Posterior cingulate gyrus (tissue), 11 donors: ENCODE measurements around the gene POLE.
"Not testable (repeated sequence)": the region's sequence is repeated elsewhere in the genome, so short reads cannot be mapped to it uniquely, and the experiment has no call there.

Experiments used
- DNase-seq, 10 donors: peaks; one replicate each; pipeline versions ENCODE4 v3.0.0 to v3.0.0-alpha.2; 2020 to 2021; ENCODE audit warnings: mixed read lengths in 3 of 10
- intact Hi-C: fragments of 100-400 bp; cut with DNase I; formaldehyde crosslinking; loops from one replicate; pipeline ENCODE4 v1.15.1; 2023

The POLE gene

DNA sequence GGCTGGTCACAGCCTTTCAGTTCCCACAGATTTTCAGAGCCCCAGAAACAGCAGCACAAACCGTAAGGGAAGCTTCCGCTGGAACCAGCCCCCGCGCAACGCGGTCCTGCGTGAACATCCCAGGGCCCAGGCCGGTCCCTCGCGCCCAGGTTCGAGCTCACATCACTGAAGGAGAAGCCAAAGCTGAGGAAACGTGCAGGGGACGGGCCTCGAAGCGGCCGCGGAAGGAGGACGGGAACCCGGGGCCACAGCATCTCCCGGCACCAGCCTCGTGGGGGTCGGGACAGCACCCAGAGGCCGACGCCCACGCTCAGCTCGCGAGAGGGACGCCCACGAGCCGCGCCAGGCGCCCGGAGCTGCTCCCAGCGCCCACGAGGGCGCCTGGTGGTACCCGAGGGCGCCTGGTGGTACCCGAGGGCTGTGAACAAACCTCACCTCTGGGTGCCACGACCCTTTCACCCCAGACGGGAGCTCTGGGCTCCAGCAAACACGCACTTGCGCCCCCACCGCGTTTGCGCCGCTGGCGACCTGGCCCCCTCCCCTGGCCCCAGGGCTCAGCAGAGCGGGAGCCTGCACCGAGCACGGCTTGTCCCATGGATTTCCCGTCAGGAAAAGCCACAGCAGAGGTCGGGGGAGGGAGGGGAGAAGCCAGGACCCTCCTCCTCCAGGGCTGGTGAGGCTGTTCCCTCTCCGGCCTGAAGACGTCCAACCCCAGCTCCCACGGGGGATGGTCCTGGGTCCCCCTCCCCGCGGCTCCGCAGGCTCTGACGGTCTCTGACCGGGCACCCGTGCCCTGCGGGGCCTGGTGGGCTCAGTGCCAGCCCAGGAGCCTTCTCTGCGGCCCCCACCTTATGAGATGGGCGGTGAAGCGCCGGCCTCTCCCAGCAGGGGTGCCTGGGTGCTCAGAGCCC lies 83.6 kb downstream of the POLE start:
- DNase-seq: peak in 2 of 10 donors; percentile 68 to 70
- intact Hi-C loops: no loop called here

DNA sequence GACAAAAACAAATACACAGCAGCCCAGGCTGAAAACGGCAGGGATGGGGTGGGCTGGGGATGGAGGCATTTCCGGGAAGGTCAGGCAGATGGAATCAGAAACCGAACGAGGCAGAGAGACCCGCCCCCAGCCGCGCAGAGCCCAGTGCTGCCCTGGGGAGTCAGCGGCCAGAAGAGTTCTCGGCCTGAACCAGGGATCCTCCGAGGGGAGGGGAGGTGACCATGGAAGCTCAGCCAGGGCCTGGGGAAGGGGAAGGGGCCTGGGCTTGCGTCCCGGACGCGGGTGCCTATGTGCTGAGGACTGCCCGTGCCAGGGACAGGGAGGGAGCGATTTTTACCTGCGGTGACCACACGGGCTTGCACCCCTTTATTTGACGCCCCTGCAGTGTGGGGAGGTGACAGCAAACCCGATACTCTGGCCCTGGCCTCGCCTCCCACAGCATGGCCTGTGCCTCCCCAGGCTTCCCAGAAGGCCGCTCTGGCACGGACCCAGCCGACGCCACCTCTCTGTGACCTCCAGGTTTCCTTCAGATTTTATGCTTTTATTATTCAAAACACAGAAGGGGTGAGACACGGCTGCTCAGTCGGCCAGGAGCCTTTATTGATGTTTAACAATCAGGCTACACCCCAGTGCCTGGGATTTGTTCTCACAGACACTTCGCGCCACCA lies 84.4 kb downstream of the POLE start:
- DNase-seq: peak in 2 of 10 donors; percentile 51 to 74
- intact Hi-C loops: no loop called here

DNA sequence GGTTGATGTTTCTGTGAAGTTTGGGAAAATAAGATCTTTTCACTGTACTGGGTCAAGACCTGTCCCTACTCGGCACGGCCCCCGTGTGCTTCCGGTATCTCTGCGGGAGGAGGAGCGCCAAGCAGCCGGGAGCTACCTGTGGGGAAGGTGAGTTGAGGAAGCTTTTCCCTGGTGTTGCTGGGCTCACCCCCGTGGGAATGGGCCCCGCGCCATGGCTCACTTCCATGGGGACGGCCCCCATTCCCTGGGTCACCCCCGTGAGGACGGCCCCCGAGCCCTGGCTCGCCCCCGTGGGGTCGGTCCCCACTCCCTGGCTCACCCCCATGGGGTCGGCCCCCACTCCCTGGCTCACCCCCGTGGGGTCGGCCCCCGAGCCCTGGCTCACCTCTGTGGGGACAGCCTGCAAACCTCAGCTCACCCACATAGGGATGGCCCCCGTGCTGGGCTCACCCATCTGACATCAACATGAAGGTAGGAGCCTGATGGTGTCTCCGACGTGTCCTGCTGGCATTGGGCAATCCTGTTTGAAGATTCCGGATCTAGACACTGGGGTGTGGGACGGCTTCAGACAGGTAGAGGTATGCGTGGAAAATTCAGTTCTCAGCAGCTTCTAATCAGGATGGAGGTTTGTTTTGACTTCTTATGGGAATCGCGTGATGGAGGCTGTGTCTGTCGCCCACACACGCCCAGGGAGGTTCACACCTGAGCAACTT lies 85.8 kb downstream of the POLE start:
- DNase-seq: peak in 2 of 10 donors; percentile 58 to 74

DNA sequence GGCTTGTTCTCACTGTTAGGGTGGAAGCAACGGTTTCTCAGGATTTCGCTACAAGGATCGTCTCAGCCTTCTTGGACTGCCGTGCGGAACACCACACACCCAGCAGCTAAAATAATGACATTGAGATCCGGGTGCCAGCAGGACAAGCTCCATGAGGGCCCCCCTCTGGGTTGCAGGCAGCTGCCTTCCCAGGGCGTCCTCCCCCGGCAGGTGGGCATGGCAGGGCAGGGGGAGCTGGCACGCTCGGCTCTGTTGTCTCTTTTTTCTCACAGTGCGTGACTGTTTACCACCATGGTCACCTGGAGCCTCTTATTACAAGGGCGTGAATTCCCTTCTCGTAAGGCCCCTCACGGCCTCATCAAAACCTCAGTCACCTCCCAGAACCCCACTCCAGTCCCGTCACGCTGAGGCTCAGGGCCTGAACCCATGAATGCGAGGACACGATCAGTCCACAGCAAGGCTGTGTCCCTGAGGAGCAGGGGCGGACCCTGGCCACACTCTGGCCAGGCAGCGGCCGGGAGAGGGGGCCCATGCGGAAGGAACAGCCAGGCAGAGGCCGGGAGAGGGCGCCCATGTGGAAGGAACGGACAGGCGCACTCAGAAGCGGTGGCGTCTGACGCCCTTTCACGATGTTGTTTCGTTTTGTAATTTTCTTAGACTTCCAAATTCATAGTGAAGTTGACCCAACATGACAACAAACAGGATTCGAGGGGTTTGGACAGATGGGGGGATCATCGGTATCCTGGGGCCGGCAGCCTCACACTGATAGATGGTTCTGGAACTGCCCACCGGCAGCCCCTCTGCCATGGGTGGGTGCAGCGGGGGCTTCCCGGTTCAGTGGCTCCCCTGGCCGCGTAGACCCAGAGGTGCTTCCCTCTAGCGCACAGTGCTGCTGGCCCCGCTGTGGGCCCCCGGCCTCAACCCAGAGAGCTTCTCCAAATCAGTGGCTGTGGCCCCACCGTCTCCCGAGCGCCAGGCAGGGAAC lies 86.8 kb downstream of the POLE start:
- intact Hi-C loops: no loop called here
- DNase-seq: peak in 8 of 10 donors; percentile 48 to 94 (median 55)

More for the DNA sequence above, 85.8 kb downstream of the POLE start:
- intact Hi-C loops: no loop called here

DNA sequence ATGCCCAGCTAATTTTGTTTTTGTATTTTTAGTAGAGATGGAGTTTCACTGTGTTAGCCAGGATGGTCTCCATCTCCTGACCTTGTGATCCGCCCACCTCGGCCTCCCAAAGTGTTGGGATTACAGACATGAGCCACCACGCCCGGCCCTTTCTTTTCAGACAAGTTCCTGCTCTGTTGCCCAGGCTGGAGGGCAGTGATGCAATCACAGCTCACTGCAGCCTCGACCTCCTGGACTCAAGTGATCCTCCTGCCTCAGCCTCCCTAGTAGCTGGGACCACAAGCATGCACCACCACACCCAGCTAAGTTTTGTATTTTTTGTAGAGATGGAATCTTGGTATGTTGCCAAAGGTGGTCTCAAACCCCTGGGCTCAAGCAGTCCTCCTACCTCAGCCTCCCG lies 87.6 kb downstream of the POLE start:
- peak in 1 of 10 donors; percentile 52 for DNase-seq
- intact Hi-C loops: not testable (repeated sequence)

DNA sequence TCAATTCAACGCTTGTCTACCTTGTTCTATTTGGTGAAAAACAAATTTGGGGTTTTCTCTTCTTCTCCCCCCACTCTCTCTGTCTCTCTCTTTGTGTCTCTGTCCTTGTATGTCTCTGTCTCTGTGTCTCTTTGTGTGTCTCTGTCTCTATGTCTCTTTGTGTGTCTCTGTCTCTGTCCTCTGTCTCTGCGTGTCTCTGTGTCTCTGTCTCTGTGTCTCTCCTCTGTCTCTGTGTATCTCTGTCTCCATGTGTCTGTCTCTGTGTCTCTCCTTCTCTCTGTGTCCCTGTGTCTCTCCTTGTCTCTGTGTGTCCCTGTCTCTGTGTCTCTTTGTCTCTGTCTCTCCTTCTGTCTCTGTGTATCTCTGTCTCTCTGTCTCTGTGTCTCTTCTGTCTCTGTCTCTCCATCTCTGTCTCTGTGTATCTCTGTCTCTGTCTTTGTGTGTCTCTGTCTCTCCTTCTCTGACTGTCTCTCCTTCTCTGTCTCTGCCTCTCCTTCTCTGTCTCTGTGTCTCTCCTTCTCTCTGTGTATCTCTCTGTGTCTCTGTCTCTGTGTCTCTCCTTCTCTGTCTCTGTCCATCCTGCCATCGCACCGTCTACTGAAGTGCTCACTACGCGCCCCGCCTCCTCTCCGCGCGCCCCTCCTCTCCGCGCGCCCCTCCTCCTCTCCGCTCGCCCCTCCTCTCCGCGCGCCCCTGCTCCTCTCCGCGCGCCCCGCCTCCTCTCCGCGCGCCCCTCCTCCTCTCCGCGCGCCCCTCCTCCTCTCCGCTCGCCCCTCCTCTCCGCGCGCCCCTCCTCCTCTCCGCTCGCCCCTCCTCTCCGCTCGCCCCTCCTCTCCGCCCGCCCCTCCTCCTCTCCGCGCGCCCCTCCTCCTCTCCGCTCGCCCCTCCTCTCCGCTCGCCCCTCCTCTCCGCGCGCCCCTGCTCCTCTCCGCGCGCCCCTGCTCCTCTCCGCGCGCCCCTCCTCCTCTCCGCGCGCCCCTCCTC lies 89.5 kb downstream of the POLE start:
- intact Hi-C loops: no loop called here
- peak in 1 of 10 donors; percentile 78 for DNase-seq

DNA sequence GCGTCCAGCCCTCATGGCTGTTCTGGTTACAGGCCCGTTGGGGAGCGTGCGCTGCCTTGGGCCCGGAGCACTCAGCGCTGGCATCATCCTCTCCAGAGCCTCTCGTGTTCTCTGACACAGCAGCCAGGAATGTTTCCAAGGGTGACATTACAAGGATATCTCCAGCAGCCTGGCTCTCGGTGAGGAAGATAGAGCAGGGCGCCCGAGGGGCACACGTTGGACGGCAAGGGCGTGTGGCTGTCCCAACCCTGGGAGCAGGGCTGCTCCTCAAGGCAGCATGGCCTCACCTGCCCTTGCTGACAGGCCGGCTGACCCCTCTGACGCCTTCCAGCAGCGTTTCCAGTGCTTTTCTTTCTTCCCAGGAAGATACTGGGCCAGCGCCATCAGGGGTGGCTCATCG lies 91.1 kb downstream of the POLE start:
- intact Hi-C loops: no loop called here
- DNase-seq: peak in 1 of 10 donors; percentile 43

DNA sequence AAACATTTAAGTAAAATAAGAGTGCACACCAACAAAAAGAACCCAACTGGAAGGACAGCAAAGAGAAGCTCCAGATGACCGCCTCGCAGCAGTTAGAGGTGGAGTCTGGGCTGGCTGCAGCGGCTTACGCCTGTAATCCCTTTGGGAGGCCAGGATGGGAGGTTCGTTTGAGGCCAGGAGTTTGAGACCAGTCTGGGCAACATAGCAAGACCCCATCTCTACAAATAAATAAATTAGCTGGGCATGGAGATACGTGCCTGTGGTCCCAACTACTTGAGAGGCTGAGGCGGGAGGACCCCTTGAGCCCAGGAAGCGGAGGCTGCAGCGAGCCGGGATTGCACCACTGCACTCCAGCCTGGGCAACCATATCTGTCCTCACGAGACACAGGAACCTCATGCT lies 92.0 kb downstream of the POLE start:
- DNase-seq: peak in 1 of 10 donors; percentile 77
- intact Hi-C loops: no loop called here

DNA sequence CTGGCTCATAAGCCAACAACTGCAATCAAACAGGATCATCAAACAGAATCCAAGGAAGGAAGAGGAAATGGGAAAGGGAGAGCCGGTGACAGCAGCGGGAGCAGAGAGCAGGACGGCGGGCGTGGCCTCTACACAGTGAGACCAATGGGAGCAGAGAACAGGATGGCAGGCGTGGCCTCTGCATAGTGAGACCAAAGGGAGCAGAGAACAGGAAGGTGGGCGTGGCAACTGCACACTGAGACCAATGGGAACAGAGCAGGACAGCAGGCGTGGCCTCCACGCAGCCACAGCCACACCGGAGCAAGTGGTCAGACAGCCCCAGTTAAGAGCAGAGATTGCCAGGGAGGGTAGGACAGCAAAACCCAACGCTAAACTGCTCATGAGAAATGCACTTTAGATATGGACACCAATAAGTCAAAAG lies 93.2 kb downstream of the POLE start:
- intact Hi-C loops: no loop called here
- peak; percentile 58 to 97 (median 84) for DNase-seq

DNA sequence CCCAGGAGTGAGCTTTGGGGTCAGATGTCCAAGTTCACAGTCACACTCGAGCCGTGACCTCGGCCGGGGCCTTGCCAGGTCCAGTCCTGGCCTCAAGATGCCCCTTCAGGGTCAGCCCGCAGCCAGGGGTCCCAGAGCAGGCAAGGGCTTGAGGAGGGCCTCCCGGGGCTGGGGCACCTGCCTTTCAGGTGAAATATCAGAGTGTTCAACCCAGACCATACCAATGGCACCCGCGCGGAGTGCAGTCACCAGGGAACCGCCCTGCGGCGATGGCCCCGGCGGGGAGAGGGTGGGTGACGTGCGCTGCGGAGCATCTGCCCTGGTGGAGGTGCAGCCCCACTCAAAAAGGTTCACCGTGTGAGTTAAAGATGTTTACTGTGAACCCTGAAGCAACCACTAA lies 93.6 kb downstream of the POLE start:
- intact Hi-C loops: no loop called here
- DNase-seq: peak in 1 of 10 donors; percentile 85

DNA sequence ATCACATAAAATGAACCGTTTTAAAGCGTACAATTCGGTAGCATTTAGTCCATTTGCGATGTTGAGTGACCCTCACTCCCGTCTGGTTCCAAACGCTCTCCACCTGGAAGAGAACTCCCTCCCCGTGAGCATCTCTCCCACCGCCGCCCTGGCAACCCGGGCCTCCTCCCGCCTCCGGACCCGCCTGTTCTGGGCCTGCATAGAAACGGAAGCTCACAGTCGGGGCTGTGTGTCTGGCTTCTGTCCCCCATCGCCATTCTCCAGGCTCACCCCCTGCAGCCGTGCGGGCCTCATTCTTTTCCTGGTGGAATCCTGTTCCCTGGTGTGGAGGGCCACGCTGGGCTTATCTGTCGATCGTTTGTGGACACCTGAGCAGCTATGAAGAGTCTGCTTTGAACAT lies 94.1 kb downstream of the POLE start:
- intact Hi-C loops: no loop called here
- peak in 2 of 10 donors; percentile 68 to 80 for DNase-seq

DNA sequence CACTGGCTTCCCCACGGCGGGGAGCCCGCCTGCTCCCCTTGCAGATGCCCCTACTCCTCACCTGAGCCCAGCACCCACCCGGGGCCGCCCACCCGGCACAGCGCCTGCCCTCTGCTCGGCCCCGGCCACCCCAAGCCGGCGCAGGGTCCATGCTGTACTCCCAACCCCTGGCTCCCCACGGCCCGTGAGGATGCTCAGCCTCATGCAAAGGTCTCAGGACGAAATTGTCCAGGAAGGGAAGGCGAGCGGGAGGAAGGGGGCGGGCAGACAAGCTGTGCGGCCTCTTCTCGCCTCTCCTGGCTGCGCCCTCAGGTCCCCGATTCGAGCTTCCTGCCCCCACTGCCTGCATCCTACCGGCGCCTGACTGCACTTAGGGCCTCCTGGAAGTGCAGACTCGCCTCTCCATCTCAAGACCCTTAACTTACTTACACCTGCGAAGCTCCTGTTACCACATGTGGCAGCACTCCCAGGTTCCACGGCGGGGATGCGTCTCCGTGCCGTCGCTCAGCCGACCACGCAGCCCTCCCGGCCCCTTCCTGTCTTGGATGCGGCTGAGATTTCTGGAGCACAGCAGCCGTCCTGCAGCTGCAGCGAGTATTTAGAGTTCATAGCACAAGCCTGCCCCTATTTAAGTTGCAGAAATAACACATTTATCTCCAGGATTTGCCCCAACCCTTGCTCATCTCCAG lies 94.7 kb downstream of the POLE start:
- peak in 2 of 10 donors; percentile 69 to 80 for DNase-seq
- intact Hi-C loops: no loop called here

DNA sequence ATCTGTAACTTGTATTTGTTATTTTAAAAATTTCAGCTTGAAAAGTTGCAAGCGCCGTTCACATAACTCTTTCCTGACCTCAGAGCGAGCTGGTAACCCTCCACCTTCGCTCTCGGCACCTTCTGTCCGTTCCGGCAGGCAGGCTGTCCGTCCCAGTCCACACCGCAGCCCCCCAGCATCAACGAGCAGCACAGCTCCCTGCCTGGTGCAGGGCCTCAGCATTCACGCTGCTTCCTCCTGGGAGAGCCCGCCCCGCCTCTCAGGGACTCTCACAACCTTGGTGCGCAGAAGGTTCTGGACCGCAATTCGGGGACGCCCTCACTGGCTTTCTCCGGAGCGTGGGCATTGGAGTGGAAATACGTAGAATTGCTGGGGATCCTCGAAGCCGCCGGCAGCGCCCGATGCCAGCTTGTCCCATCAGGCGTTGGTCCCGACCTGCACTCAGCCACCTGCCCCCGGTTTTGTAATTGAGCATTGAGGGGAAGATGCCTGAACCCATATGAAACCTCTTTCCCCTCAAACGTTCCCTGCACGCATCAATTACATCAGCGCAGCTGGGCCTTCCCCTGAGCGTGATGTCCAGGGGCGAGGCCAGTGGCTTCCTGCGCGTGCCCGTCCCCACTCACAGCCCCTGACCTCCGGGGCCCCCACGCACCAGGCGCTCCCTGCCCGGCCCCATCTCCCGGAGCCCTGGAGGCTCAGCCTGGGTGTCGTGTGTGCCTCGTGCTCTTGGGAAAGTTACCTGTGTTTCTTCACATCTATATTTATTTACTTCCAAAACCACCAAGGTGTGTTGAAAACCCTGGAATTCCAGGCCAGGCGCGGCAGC lies 95.8 kb downstream of the POLE start:
- intact Hi-C loops: no loop called here
- peak in 2 of 10 donors; percentile 54 to 77 for DNase-seq

DNA sequence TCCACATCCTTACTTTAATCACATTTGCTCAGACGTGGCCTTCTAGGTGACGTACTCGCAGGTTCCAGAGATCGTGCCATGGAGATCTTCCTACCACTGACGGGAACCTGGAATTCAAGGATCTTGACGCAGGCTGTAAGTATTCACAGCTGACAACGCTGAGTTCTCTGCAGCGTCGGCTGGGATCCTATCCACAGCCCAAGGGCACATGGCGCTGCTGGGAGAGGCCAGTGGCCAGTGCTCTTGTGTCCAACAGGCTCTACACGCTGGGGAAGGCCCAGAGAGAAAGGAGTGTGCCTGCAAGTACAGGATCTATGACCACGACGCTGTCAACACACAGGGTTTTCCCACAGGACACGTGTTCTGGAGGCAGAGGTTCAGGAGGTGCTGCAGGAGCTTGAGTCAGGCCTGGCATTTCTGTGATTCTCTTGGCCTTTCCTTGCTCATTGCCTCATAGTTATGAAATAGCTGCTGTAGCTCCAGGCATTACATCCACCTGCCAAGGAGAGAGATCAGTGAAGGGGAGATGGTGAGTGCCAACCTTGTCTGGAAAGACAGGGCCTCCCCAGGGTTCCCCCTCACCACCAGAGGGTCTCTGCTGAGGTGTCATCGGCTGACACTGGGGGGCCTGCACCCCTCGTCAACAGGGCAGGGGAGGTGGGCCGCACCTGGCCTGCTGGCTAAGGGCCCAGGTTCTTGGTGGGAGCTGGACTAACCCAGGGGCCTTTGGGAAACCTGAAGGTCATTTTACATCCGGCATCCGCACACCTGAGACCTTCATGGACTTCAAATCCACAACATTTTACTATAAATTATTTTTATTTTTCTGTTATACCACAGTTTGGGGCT lies 98.1 kb downstream of the POLE start:
- peak in 1 of 10 donors; percentile 63 for DNase-seq
- intact Hi-C loops: no loop called here

DNA sequence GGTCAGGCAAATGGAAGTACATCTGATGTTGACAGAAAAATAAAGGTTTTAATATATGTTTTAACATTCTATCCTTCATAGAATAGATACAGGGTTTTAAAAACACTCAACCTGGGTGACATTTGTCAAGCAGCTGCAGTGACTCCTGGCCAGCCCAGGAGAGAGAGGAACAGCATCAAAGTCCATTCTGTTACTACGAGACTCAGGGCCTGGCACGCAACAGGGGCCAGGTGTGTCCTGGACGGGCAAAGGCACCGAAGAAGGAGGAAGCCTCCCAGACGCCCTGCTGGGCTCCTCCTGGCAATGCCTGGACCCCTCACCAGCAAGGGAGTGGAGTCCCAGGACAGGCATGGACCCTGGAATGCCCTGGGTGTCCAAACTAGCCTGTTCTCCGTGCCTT lies 98.8 kb downstream of the POLE start:
- intact Hi-C loops: no loop called here

DNA sequence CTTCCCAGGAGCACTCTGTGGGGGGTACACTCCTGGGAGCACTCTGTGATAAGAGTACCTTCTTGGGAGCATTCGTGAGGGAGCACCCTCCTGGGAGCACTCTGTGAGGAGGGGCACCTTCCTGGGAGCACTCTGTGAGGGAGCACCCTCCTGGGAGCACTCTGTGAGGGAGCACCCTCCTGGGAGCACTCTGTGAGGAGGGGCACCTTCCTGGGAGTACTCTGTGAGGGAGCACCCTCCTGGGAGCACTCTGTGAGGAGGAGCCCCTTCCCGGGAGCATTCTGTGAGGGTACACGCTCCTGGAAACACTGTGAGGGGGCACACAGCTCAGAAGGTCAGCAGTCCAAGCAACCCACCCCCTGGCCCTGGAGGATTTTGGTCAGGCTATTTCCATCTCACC lies 99.4 kb downstream of the POLE start:
- intact Hi-C loops: no loop called here
- DNase-seq: no peak

More for the DNA sequence above, 98.8 kb downstream of the POLE start:
- DNase-seq: peak in 1 of 10 donors; percentile 50
